HG03571 (cell line): ENCODE data around the gene PTPRE.

ENCODE experiments used
- ATAC-seq: cut with Tn5 transposase; IDR thresholded peaks from one replicate; pipeline ENCODE4 v1.9.1; 2021; ENCODE audit not compliant: unreplicated experiment

The PTPRE gene

DNA sequence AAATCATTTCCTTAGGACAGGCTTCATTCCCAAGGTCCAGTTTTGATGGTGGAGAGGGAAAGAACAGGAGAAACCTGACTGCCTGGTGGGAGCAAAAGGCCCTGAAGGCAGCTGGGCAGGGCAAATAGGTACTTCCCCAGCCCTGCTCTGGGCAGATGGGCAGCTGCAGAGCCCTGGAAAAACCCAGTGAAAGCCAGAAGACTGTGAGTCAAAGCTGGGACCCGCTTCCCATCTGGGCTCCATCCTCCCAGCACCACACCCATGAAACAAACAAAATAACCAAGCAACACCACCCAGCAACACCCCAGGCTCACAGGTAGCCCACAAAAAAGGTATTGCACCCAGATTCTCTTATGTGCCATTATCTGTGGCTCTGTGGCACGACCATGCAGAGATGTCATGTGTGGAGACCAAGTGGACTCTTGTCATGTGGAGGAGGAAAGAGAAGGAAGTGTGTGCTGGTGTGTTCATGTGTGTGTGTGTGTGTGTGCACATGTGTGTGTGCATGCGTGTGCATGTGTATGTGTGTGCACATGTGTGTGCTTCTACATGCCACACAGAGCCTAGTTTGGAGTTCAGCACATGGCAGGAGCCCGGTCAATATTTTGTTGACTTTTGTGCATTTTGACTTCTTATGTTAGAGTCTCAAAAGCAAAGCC lies 24.0 kb upstream of the PTPRE start:
- ATAC-seq = no peak

DNA sequence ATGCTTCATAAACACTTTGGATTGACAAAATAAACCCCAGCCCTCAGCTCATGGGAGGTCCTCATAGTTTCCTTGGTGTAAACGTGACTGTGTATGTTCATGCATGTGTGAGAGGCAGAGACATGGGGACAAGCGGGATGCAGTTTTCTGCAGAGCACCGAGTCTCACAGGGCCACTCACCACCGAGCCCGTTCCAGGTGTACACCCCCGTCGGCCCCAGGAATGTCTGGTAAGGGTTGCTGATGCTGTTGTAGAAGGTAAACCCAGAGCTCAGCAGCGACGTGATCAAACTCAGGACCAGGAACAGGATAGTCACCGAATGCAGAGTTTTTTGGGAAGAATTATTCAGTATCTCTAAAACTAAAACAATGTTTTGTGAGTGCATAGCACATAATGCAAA lies 23.4 kb upstream of the PTPRE start:
- no peak for ATAC-seq

DNA sequence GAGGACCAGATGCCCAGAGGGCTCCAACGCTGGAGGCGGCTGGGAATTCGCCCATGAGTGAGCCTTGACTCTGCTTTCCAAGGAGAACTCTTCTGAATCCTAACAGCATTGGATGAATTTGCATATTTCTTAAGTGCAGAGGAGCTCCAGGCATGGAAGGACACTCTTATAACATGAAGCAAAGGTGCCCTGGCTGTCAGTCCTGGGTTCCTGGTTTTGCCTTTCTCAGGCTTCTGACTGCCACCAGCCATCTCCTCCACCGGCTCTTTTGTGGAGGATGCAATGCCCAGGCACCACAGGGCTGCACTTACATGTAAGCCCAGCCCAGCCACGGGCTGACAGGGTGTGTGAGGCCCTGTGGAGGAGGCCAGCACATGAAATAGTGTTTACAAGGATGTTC lies 22.4 kb upstream of the PTPRE start:
- no peak for ATAC-seq

DNA sequence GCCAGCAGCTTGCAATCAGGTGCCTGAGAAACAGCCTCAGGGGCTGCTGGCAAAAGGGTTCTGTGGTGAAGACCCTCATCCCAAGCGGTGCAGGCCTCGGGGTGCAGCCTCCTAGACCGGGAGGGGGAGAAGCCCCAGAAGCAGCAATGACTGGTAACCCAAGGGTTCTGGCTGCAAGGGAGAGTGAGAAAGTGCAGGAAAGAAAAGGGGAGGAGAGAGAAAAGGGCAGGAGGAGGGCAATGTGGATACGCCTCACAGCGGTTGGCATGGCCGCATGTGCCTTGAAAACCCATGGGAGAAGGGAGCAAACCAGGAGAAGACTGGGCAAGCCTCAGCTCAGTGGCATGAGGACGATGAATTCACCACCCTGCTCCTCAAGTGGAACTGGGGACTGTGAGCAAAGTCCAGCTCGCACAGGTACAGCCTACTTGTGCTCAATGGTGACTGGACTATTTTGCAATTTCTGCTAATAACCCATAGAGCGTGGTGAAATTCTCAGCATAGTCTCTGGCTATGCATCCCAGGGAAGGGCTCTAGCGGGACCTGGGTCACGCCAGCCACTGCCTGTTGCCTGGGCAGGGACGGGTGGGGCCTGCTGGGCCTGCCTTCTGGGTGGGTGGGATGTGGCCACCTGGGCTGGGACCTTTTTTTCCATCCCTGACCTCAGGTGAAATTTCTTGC lies 20.4 kb upstream of the PTPRE start:
- no peak for ATAC-seq

DNA sequence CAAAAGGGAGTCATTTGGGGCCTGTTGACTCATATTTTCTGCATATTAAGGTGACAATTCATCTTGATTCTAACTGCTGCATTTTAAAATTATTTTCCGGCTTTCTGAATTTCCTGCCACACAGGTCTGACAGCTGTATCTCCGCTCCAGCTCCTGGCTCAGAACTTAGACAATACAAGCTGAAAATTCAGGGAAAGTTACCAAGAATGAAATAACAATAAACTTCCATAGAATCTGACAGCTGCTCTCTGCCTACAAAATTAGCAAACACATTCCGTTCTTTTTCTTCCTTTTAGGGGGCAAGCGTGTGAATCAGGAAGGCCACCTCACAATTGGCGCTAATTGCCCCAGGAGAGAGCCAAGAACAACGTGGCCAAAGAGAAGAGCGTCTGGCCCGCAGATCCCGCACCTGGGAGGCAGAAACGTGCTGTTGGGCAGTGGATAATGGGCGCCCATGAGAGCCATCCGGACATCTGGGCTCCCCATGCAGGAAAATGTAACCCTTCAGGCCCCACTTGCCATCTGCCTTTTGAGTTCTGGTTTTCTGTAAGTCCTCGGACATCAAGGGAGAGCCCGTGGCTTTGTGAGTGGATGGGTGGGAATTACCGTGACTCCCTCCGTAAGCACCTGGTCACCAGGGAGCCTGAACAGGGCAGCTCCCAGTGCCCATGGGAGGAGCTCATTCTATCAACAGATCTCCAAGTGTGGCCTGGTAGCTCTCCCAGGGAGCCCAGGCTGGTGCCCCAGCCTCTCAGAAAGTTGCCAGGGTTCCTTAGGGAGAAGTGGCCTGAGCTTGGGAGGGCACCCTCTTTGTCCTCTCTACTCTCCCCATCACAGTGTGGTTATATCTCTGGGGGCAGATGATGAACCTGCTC lies 19.1 kb upstream of the PTPRE start:
- ATAC-seq = no peak

DNA sequence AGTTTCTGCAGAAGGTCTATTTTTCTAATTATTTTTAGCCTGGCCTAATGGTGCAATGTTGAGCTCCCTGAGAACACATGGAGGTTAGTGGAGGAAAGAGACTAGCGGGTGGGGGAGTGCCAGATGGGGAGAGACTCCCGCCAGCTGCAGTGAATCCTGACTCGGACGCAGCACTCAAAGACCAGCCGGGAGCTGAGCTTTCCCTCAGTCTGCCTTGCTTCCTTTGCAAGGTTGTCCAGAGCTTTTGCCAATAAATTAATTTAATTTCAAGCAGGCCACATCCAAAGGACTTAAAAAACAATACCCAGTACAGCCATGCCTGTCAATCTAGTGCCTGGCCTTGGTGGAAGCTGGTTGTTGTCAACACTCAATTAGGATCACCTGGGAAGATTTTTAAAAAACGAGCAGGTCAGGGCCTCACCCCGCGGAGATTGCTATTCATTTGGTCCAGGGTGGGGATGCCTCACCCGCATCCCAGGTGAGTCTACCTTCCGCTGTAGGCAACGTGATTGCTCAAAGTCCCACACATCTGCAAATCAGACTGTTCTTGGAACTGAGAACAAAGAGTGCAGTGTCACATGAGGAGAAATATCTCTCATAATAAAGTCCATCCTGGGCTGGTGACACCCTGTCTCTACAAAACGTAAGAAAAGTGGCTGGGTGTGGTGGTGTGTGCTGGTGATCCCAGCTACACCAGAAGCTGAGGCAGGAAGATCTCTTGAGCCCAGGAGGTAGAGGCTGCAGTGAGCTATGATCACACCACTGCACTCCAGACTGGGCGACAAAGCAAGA lies 18.2 kb upstream of the PTPRE start:
- ATAC-seq = no peak

DNA sequence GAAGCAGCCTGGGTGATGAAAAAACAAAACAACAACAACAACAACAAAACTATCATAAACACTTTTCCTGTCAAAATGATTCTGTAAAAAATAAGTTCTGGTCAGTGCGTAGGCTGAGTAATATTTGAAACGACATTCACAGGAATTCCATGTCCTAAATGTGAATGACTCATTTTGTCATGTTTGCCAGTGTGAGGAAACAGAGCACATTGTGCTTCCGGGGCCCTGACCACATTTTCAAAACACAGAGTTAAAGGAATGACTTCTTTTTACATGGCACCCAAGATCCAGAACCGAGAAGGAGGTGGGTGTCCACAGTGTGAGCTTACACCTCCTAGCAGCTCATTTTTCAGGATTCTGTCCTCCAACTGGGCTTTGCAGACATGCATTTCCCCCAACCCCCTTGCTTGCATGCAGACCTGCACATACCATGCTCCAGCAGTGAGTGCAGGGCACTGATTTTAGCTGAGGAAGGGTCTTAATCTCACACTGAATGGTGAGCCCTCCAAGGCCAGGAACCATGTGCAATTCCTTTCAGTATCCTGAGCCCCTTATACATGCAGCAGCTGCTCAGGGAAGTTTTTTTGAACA lies 17.2 kb upstream of the PTPRE start:
- ATAC-seq = no peak

DNA sequence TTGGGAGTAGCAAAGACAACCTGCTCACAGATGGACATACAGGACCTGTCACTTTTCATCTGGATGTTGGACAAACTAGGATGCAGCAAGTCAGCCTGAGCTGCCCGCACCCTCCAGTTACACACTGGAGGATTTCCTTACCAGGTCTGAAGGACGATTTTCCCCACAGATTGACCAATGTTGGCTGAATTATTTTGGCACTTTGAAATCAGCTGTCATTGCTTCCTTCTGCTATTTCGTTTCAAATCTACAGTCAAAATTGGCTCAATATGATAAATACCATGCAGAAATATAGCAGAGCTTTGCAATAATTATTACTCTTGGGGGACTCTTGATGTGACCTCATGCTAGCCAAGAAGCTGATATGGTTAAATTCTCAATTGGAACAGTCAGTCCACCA lies 16.7 kb upstream of the PTPRE start:
- ATAC-seq = no peak

DNA sequence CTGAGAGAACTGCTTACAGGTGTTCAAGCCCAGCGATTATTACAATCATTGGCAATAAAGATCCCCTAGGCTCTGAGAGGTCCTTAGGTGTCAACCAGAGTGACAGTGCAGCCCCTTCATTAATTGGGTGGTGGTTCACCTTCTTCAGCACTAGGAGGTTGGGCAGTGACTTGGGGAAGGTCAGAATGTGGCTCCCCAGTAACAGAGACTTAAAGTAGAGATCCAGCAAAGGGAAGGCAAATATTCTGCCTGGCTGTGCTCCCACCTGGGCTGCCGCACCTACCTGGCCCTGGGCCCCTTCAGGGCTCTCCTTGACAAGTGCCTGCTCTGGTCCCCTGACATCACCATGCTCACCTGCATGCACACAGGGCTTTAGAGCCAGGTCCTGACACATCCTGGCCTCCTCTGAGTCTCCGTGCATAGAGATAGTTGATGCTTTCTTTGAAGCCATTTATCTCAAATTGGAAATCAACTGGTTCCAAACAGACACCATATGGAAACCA lies 16.0 kb upstream of the PTPRE start:
- ATAC-seq = no peak

DNA sequence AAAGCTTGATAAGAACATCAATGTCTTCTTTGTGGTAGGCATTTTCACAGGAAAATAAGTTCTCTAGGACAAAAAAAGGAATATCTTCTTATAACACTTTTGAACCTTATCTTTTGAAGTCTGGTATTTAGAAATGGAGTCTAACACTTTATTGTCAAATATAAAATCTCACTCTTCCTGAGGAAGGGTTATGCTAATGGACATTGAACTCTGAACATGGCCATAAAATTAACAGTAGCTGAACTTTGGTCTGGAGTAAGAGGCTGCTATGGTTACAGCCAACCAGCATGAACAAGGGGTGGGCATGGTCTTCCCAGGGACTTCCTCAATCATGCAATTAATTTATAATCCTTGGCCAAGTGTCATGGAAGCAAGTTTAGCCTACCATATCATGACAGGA lies 14.2 kb upstream of the PTPRE start, which contains the start of gene CLRN3:
TSS of gene CLRN3 (minus strand) at position 199 of the 400 bp plus-strand sequence. CDS start at position 42, 157 bp downstream.
- no peak for ATAC-seq

DNA sequence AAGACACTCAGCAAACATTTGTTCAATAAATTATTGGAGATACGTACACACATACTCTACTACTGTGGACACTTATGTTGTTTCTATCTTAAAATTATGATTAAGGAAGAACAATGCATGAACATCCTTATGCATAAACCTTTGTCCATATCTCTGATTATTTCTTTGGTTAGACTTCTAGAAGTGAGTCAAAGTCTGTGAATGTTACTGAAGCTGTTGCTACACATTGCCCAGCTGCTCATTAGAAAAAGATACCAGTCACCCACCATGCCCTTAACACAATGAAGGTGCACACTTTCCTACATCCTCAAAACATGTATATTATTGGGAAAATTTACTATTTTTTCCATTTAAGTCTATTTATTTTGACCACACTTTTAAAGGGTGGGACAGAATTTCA lies 12.8 kb upstream of the PTPRE start:
- ATAC-seq = no peak

DNA sequence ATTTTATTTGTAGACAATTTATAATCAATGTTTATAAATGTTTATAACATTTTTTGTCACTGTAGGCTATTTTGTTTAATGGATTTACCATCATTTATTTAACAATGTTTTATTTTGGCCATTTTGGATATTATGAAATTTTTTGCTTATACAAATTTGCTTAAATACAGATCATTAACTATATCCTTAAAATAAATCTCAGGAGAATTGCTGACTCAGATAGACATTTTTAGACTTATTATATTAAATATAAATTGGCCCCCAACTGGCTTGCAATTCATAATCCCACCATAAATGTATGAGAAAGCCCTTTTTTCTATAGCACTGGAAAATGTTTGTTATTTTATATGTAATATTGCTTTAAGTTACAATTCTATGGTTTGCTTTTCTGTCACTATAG lies 10.3 kb upstream of the PTPRE start:
- no peak for ATAC-seq

DNA sequence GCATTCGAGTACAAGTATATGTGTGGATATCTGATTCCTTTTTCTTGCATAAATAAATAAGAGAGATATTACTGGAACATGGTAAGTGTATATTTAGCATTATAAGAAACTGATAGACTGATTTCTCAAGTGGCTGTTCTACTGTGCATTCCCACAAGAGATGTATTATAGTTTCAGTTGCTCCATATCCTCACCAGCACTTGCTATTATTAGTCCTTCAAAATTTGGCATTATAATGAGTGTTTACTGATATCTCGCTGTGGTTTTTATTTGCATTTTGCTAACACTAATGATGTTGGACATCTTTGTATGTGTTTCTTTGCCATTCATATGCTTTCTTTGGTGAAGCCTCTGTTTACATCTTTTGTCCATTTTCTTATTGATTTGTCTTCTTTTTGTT lies 9.7 kb upstream of the PTPRE start:
- no peak for ATAC-seq

DNA sequence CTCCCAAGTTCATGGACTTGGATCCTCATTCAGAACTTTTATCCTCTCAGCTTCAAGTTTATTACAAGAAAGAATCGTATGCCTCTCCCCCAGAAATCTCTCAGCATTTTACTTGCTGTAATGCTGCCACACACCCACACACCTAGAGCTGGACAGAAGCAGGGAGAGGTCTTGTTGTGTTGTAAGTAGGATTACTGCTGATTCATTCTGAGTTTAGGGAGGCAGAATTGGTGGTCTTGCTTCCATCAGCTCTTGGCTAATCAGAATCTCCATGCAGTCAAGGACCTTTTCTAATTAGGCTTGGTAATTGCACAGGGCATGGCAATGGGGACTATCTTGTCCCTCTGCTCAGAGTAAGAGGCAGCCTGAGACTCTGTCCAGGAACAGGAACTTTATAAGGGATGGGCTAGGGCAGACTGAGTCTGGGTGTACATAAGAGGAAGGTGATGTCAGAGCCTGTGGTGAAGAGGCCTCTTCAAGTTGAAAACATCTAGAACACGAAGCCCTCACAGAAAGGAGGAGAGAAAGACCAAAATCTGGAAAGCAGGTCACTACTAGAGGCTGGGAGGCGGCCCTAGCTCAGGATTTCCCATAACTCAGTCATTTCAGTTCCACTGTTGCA lies 7.0 kb upstream of the PTPRE start:
- no peak for ATAC-seq

DNA sequence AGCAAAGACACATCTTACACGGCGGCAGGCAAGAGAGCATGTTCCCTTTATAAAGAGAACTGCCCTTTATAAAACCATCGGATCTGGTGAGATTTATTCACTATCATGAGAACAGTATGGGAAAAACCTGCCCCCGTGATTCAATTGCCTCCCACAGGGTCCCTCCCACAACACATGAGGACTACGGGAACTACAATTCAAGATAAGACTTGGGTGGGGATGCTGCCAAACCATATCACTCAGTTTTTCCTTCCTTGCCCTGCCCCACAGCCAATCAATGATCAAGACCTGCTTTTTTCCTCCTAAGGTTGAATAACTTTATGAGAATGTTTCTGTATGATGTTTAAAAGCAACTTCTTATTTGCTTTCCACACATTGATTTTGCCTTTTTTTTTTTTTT lies 3.1 kb upstream of the PTPRE start:
- ATAC-seq = no peak

DNA sequence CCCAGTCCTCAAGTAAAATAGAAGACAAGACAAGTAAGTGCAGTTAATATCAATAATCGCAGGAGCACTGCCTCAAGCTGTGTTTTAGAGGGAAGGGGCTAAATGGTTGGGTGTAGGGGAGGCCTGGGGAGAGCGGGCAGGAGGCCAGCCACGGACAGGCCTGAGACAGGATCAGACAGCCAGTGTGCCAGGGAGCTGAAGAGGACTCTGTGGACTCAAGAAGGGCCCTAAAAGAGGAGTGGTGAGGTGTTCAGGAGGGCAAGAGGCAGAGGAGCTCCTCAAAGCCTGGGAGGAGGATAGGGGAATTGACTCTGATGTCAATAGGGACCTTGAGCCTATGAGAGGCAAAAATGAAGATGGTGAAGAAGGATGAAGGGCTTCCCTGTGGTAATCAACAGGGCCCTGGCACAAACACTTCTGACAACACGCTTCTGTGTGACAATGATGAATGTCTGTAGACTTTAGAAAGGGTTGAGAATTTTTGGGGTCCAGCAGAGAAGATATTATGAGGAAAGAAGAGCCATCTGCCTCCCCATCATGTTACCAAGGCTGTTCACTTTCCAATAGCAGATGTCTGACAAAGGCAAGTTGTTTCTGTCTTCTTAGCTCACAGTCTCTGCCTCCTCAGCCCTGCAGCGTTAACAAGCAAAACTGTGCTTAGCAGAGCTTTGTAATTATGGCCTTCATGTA lies 2.4 kb upstream of the PTPRE start:
- ATAC-seq = no peak

DNA sequence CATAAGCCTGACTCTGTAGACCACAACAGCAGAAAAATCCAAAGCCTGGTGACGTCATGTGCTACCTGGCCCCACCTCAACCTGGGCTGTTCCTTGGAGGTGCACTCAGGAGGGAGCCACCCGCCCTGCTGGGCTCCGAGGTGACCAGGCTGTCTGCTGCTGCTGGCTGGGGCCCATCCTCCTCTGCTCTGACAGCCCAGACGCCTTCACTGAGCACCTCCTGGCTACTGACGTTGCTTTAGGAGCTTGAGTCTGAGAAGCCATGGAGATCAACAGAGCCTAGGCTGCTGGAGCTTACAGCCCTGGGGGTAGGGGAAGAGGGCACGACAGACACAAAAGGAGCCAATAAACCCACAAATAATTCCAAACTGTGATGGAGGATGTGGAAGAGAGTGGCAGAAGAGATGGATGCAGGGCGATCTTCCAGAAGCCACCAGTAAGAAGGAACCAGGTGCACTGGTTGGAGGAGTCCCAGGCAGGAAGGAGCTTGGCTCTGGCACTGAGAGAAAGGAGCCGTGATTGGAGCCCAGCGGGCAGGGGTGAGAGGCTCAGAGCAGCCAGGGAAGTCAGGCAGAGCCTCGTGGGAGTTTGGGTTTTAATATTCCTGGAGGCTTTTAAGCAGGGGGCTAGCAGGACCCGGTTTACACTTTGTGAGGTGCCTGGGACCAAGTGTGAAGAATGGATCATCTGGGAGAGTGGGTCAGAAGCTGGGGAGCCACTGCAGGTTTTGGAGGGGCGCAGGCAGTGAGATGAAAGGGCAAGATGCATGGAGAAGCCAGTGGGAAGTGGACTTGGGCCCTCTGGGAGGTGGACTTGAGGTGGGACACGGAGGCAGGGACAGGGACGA lies 1.7 kb upstream of the PTPRE start:
- no peak for ATAC-seq

DNA sequence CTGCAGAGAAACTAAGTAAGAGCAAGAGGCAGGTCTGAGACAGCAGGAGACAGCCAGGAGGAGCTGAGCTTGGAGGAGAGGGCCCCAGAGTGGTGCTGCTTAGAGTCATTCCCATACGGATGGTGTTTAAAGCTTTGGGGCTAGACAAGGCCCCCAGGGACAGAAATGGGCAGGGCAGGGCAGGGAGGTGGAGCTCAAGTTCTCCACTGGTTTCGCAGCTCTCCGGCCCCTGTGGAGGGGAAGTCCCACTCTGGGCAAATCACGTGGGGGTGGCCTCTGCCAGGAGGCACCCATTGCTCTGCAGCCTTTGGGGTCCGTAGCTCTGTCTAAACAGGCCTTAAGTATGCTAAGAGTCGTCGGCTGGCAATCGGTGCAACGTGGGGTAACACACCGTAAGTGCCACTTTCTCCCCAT lies 1.0 kb upstream of the PTPRE start:
- no peak for ATAC-seq
